HG03135 (cell line): ENCODE results near the gene TMPRSS6.

Source experiments
- ATAC-seq: cut with Tn5 transposase; IDR thresholded peaks from one replicate; pipeline ENCODE4 v1.9.1; 2021; ENCODE audit warnings: mild to moderate bottlenecking, moderate library complexity; ENCODE audit not compliant: unreplicated experiment

The TMPRSS6 gene

DNA sequence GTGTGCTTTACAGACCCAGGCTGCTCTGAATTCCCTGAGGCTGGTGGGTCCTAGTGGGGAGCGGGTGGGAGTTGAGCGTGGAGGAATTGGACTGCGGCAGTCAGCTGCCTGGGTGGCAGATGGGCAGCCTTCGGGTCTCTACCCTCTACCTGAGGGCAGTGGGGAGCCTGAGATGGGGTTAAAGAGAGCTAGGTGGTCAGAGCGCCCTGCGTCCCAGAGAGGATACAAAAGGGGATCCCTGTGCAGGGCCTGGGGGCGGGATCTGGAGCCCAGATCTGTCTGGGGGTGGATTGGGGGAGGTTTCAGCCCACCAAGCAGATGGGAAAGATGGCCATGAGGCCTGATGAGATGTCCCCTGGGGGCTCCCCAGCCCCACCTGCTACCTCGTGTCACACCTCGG lies 39.8 kb downstream of the TMPRSS6 start:
- no peak for ATAC-seq

DNA sequence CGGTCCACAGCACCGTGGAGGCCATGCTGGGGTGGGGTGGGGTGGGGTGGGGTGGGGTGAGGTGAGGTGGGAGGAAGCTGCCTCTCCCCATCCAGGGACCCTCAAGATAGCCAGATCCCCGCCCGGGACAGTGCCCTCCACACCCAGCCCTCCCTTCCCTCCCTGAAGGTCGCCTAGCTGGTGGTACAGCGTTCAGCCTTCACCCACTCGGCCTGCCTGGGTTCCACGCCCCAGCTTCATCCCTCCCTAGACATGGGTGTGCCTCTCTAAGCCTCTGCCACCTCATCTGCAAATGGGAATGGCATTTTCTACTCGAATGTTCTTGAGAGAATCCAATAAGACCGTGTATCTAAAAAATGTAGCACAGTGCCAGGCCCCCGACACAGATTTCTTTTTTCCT lies 40.2 kb downstream of the TMPRSS6 start:
- ATAC-seq, result no peak

DNA sequence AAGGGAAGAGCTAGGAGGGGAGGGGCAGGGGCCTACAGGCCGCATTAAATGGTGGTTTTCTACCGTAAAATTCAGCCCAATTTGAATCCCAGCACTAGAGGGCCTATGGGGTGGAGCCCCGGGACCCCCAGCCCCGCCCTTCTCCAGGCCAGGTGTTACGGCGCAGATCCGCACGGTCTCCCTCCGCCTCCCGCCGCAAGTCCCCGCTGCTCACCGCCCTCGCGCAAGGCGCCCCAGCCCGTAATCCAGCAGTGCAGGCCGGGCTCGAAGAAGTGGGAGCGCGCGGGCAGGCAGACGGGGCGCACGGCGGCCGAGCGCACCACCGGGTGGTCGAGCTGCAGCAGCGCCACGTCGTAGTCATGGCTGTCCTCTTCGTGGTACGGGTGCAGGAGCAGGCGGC lies 40.7 kb downstream of the TMPRSS6 start:
- ATAC-seq, result no peak

DNA sequence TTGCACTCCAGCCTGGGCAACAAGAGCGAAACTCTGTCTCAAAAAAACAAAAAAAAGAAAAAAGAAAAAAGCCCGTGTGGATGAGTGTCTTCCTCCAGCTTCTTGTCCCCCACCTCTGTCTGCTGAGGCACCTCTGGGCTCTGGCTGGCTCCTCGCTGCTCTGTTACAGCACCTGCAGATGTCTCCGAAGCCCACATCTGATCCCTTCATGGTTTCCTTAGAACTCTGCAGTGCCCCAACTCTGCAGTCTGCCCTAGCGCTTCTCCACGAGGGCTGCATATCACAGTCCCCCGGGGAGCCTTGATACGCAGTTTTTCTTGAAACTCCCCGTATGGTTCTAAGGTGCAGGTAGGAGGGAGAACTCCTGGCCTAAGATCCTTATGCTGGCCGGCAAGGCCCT lies 42.1 kb downstream of the TMPRSS6 start:
- no peak for ATAC-seq

DNA sequence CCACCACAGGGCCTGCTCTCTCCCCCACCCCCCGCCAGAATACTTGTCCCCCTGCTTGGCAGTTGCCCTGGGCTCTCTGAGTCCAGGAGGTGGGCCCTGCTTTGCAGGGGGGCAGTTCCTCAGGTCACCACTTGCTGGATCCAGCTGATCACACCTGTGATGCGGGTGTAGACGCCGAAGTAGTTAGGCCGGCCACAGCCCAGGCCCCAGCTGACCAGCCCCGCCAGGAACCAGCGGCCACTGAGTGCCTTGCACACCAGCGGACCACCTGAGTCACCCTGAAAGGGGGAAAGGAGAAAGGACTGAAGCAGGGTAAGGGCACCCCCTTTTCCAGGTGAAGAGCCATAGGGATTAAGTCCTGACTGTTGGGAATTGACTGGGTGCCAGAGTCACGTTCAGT lies 43.6 kb downstream of the TMPRSS6 start:
- ATAC-seq, result no peak

DNA sequence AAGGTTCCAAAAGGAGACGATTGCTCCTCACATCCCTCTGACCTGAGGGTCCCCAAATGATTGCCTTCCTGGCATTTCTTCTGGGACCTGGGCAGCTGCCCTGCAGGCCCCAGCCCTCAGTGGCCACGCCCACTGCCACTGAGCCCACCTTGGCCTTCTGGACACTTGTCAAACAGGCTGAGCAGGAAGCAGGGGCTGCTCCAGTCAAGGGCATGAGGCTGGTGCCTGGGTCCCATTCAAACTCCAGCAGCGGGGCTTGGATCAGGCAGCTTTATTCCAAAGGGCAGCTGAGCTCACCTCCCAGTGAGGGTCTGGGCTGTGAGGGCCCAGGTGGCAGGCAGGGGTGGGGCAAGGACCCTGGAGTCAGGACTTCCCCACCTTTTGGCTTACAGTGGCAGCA lies 44.3 kb downstream of the TMPRSS6 start:
- no peak for ATAC-seq

DNA sequence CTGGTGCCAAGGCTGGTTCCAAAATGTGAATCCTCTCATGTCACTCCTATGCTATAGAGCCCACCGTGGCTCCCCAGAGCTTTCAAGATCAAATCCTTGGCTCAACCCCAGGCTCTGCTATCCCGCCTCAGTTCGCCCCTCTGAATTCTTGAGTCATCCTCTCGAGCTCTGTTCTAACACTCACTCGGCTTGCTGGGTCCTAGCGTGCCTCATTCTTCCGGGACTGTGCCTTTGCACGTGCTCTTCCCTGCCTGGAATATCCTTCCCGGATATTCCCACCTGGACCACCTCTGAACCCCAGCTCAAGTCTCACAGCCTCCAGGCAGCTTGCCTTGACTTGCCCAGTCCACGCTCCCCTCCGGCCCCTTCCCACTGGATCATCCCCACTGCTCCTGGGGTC lies 45.0 kb downstream of the TMPRSS6 start:
- no peak for ATAC-seq

DNA sequence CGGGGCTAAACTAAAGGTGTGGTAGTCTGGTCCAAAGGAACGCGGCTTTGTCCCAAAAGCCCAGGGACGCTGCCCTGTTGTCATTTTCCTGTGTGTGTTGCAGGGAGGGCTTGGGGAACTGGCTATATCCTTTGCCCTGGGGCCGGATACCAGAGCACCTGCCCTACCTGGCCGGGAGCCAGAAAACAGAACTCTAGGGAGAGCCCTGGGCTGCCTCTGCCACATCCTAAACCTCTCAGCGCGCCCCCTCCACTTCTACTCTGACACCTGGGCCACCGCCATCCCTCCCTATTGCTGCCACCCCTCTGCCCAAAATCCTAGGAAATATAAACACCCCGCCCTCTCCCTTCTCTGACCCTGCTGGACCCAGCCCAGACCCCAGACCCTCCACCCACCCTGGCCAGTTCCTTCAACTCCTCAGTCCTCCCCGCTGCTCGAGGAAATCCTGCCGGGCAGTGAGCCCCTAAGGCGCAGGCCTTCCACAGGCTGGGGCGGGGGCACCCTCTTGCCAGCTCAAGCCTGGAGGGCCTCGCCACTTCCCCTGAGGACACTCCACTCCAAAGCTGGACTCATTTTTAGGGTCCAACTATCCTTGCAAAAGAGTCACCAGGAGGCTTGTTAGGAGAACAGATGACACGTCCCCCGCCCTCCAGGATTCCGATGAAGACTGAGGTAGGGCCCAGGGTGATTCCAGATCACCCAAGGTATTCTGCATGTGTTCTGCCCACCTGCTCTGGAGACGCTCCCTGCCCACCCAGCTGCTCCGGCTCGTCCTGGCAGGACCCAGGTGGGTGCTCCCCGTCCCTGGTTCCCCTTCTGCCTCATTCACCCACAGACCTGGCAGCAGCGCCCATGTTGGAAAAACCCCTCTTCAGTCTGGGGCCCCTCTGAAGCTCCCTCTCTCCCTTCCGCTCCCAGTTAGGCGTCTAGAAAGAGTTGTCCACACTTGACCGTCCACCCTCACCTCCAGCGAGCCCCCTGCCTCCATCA lies 45.8 kb downstream of the TMPRSS6 start:
- ATAC-seq, result no peak

DNA sequence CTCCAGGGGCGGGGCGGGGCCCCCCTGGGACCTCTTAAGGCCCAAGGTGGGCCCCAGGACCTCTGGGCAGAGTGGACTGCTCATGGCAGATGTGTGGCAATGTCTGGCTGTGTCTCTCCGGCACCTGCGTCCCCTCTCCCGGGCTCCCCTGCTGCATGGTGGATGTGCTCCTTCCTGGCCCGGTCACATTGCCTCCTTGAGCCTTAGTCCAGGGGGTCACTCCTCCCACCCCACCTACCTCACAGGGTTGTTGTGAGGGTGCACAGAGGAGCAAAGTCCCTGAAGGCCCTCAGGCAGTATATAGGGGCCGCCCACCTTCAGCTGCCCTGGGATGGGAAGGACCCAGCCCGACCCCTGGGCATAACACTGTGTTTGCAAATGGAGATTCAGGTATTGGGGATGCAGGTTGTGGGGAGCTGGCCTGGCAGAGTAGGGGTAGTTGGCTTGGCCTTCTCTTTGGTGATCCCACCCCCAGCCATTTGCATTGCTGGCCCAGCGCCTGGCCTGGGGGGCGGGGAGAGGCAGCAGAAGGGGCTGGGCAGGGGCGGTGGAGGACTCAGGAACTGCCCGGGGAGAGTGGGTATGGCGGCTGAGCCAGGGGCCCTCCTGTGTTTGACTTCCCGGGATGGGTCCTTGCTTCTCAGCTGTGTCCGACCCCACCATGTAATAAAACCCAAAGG lies 46.7 kb downstream of the TMPRSS6 start:
- no peak for ATAC-seq

DNA sequence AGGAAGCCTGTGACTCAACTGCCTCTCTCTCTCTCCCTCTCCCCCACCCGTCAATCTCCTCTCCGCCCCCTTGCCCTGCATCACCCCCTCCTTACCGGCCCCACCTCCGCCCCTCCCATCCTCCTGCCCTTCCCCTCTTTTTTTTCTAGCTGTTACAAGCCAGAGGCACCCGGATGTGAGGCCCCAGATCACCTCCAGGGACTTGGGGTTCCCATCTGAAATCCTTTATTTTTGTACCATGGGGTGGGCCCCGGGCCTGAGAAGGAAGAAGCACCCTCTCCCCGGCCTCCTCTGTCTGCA lies 47.2 kb downstream of the TMPRSS6 start:
- no peak for ATAC-seq

DNA sequence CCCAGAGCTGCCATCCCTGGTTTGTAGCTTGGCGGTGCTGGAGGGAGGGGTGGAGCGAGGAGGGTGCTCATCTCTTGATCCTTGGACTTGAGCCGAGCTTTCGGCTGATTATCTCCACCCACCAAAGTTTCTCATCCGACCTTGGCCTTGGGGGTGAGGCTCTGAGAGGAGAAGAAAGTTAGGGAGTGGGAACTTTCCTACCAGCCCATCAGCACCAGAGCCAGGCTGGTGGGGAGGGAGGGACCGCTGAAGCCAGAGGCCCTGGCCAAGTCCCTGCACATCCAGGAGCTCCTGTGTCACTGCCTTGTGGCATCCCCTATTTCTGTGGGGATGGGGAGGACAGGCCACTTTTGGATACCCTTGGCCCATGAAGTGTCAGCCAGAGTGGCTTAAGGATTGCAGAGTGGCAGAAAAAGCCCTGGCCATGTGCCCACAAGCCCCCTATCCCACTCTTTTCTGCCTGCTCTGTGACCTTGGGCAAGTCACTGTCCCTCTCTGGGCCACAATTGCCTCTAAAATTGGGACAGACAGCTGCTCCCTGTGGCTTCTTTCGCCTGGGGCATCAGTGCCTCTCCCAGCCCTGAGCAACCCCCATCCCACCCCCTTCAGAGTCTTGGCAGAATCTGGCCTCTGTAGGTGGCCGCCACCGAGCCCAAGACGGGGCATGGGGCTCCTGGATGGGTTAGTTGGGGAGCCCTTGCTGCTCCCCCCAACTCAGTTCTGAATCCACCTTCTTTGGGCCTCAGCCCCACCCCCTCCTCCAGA lies 47.7 kb downstream of the TMPRSS6 start:
- no peak for ATAC-seq

DNA sequence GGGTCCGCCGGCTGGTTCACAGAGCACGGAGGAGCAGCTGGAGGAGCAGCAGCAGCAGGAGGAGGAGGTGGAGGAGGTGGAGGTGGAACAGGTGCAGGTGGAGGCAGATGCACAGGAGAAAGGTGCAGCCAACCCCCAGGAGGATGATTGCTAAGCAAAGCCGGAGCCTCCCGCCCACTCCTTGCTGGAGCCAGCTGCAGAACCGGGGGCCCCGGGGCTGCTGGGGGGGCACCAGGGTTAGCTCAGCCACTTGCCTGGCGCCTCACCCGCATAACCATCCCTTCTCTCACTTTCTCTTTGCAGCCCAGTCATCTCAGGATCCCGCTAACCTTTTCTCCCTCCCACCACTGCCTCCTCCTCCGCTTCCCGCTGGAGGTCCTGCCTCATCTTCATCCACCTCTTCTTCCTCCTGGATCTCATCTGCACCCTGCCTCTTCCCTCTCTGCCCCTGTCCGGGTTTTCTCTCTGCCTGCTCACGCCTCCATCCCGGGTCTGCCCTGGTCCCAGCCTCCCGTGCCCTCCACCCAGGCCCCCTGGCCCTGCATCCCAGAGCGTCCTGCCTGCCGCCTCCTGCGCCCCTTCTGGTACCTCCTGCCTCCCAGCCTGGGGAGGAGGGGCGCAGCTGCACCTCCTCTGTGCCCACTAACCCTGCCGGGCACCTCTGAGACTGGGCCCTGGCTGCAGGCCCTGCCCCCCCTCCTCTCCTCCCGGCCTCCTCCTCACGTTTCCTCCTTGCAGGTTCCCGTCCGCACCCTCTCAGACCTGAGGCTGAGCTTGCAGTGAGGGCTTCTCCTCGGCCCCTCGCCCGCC lies 48.5 kb downstream of the TMPRSS6 start:
- no peak for ATAC-seq

DNA sequence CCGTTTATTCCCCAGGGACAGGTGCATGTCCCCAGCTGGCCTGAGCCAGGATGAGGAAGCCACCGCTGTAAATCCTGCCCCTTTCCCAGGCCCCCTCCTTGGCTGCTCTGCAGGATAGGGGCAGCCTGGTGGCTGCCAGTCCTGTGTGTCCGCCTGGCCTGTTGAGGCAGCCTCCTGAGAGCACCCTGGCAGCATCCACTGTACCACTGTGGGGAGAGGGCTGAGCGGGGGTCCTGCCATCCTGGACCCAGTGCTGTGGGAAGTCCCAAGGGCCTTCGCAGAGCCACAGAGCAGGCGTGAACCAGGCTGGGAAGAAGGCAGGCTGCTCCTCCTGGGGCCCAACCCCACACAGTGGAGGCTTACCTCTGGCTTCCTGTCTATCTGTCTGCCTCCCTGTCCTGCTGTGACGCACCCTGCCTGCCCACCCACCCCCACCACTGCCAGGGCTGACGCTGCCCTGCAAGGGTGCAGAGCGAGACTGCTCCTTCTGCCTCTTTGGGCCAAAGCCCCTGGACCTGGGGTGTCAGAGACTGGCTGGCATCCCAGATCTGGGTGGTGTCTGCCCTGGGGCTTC lies 49.5 kb downstream of the TMPRSS6 start:
- no peak for ATAC-seq

DNA sequence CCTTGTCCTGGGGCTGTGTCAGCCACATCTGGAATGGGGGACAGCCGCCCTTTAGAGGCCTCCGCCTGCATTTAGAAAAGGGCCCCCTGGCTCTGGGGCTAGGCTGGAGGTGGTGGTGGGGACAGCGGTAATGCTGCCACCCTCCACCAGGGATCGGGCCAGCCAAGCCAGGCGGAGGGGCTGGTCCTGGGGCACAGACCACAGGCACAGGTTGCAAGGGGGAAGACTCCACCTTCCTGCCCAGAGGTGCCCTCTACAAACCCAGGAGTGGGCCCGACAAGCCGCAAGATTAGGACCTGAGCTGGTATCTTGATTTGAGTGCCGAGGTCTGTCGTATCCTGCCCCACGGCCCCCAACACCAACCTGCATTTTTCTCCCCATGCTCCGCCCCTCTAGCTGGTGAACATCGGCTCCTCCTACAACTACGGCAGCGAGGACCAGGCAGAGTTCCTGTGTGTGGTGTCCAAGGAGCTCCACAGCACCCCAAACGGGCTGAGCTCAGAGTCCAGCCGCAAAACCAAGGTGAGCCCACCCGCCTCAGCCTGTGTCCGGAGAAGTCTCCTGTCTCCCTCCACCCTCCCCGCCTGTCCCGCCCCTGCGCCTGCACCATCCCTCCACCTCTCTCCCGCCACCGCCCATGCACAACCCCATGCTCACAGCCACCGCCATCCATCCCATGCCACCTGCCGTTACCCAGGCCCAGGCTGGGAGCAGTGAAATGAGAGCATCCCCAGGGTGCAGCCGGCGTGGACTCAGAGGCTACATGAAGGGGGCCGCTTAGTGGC lies 50.4 kb downstream of the TMPRSS6 start:
- ATAC-seq, result no peak

DNA sequence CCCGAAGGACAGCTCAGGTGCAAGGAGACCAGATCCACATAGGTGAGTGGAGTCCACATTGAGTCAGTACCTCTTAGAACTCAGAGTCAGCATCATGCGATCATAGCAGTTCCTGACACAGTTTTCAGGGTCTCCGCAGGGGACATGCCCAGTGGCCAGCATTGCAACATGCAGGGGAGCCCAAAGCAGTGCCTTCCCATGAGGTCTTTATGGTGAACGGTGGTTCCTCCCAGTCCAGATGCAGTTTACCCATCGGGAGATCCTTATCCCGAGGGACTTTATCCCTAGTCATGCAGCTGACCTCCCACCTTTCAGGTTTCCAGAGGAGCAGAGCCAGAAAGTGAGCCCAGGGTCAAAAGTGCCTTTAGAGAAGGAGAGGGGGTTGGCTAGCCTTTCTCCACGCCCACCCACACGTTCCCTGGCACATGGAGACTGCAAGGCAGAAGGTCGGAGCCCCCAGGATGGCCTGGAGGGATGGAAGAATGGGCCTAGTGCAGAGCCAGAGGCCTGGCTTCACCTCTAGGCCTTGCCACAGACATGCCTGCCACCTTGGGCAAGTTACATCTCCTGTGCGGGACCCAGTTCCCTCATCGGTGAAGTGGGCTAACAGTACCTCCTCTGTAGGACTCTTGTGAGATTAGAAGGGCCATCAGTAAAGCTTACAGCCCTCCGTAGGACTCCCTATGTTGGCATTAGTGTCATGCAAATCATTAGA lies 51.6 kb downstream of the TMPRSS6 start:
- ATAC-seq, result no peak

DNA sequence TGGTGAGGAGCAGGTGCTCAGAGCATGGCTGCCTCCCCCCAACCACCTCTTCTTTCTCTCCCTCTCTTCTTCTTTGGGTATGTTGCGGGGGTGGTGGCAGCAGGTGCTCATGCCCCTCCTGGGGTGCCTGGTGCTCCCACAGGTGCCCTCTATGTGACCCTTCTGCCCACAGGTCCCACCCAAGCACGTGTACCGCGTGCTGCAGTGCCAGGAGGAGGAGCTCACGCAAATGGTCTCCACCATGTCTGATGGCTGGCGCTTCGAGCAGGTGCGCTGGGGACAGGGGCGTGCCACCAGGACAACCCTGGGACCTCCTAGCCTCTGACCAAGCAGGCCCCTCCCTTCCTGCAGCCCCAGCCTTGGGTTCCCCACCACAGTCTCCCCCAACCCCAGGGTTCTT lies 52.3 kb downstream of the TMPRSS6 start:
- ATAC-seq, result no peak

DNA sequence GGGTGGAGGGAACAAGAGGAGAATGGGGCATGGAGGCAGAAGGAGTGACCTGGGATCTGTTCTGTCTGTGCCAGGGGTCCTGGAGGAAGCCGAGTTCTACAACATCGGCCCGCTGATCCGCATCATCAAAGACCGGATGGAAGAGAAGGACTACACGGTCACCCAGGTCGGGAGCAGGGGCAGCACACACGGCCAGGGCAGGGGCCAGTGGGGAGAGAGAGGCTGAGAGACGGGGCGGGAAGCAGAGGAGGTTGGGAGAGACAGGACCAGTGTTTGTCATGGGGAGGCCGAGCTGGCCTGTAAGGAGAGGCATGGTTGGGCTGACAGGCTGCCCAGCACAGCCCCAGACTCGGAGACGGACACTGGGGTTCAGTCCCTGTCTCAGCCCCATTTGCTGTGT lies 53.3 kb downstream of the TMPRSS6 start:
- ATAC-seq, result no peak

DNA sequence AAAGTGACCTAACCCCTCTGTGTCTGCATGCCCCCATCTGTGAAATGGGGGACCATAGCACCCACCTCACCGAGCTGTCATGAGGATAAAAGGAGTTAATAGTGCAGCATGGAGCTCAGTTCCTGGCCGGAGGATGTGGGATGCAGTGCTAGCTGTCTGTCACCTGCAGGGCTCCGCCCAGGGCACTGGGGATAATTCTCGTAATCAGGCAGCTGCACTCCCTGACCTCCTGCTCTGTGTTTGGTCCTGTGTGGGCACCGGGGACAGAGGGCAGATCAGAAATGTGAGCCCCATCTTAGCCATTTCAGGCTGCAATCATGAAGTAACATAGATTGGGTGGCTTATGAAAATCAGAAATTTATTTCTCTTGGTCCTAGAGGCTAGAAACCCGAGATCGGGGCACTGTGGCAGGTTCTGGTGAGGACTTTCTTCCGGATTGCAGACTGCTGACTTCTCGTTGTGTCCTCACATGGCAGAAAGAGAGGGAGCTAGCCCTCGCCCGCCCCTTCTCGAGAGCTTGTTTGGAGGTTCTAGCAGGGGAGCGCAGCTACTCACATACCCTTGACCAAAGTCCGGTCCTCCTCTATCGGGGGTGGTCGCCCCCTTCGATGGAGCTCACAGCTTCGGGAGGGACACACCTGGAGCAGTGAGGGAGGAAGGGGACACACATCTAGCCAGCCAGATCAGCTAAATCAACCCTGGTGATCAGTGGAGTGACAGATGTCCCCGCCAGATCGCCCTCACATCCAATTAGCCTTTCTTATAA lies 54.7 kb downstream of the TMPRSS6 start:
- ATAC-seq, result no peak

DNA sequence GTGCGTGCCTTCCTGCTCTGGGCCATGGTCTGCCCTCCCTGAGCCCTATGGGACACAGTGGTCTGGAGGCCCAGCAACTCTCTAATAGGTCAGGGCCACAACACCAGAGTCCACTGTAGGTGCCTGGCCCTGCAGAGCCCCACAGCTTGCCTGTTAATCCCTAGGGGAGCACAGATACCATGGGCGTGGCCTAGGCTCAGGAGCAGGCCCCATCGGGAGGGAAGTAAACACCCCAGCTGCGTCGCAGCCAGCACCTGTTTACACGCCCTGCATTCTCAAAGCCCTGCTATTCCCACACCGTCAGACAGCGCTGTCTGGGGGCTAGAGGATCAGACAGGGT lies 55.5 kb downstream of the TMPRSS6 start:
- no peak for ATAC-seq
